Measurements from ENCODE around the gene IRX4.

GRCh38 chr5:1916041-1917001, 33.6 kb upstream of the IRX4 start:
- TF ChIP-seq CTCF (IDR thresholded peaks at IDR 0.05) (no peak), POLR2A (IDR thresholded peaks at IDR 0.05) (no peak)
